ENCODE data around the gene MLF2. TPM values are rescaled to one million over a fixed set of nuclear protein-coding genes. Genes with fewer than 3 reads are reported as not detected.

MLF2 gene
- 174 TPM for polyA plus RNA-seq
- long read RNA-seq, donor 1, transcript MLF2-201 (9 exons, 1,969 nt) = major isoform, 48 of 343 reads
- long read RNA-seq, donor 1, partial matches to known transcripts = 289 of 343 reads
- long read RNA-seq, donor 1, other reads (novel, unspliced or antisense) = 6 of 343 reads
- long read RNA-seq, donor 2, transcript MLF2-201 (9 exons, 1,969 nt) = major isoform, 109 of 829 reads
- long read RNA-seq, donor 2, partial matches to known transcripts = 690 of 829 reads
- long read RNA-seq, donor 2, other reads (novel, unspliced or antisense) = 28 of 829 reads
- long read RNA-seq, donor 3 = 0 reads
- long read RNA-seq, donor 4, transcript MLF2-201 (9 exons, 1,969 nt) = major isoform, 8 of 46 reads
- long read RNA-seq, donor 4, partial matches to known transcripts = 37 of 46 reads
- long read RNA-seq, donor 4, other reads (novel, unspliced or antisense) = 0 of 46 reads
- long read RNA-seq, donor 5, transcript MLF2-201 (9 exons, 1,969 nt) = major isoform, 49 of 49 reads
- long read RNA-seq, donor 5, partial matches to known transcripts = 0 of 49 reads
- long read RNA-seq, donor 5, other reads (novel, unspliced or antisense) = 0 of 49 reads
- long read RNA-seq, donor 6, transcript MLF2-201 (9 exons, 1,969 nt) = major isoform, 71 of 757 reads
- long read RNA-seq, donor 6, partial matches to known transcripts = 652 of 757 reads
- long read RNA-seq, donor 6, other reads (novel, unspliced or antisense) = 34 of 757 reads
- long read RNA-seq, donor 7, transcript MLF2-201 (9 exons, 1,969 nt) = major isoform, 30 of 550 reads
- long read RNA-seq, donor 7, partial matches to known transcripts = 508 of 550 reads
- long read RNA-seq, donor 7, other reads (novel, unspliced or antisense) = 12 of 550 reads
- long read RNA-seq, donor 8, transcript MLF2-201 (9 exons, 1,969 nt) = major isoform, 91 of 132 reads
- long read RNA-seq, donor 8, partial matches to known transcripts = 33 of 132 reads
- long read RNA-seq, donor 8, other reads (novel, unspliced or antisense) = 5 of 132 reads
- long read RNA-seq, donor 9, transcript MLF2-201 (9 exons, 1,969 nt) = major isoform, 80 of 96 reads
- long read RNA-seq, donor 9, partial matches to known transcripts = 10 of 96 reads
- long read RNA-seq, donor 9, other reads (novel, unspliced or antisense) = 5 of 96 reads
- long read RNA-seq, donor 10, transcript MLF2-201 (9 exons, 1,969 nt) = major isoform, 102 of 569 reads
- long read RNA-seq, donor 10, partial matches to known transcripts = 205 of 569 reads
- long read RNA-seq, donor 10, other reads (novel, unspliced or antisense) = 261 of 569 reads
- long read RNA-seq, donor 11, transcript MLF2-201 (9 exons, 1,969 nt) = major isoform, 57 of 530 reads
- long read RNA-seq, donor 11, partial matches to known transcripts = 456 of 530 reads
- long read RNA-seq, donor 11, other reads (novel, unspliced or antisense) = 15 of 530 reads

- peak within 1 kb of the TSS; percentile 100 for H3K27ac ChIP-seq (ENCODE audit: low read length)
- peaks cover 36% of the 10 kb centered on the region for H3K36me3 ChIP-seq (ENCODE audit: control insufficient read depth, insufficient read depth, low read length)
- no peaks in the 10 kb centered on the region for H3K27me3 ChIP-seq (ENCODE audit: control insufficient read depth, insufficient read depth, low read length)
- no peaks in the 10 kb centered on the region for H3K9me3 ChIP-seq (ENCODE audit: control insufficient read depth, low read depth, low read length)
- peaks cover 17% of the 10 kb centered on the region for H3K4me1 ChIP-seq (ENCODE audit: control insufficient read depth, insufficient read depth, low read length)
- DNase-seq = peak; percentile 98 to 99
- no CpG with 5 or more reads among the region's 62 CpGs for WGBS (ENCODE audit: insufficient coverage, low lambda C conversion rate)
- peak within 1 kb of the TSS; percentile 98 for H3K4me3 ChIP-seq (ENCODE audit: low read length)
These were observed at the start of gene MLF2 for GRCh38 chr12:6752921-6753771. TSS of gene MLF2 (minus strand) at chr12:6753141. CDS start at chr12:6752334, 807 bp downstream.

DNA sequence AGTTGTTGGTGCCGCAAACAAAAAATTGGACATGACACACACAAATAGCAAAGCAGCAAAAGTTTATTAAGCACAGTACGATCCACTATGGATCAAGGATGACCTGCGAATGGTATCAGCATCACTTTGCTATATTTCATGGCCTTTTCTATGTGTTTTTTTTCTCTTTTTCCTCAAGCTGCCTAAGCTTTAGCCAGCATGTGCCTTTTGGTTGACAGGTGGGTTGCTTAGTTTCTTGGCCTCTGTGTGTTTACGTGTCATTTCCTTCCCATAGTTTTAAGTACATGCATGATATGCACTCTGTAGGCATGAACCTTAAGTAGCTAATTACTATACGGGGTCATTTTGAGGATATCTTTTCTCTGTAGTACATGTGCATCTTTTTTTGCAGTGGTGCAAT, 46.2 kb upstream of the MLF2 start:
- H3K4me1 ChIP-seq (ENCODE audit: control insufficient read depth, insufficient read depth, low read length) = no peaks in the 10 kb centered on the region
- H3K9me3 ChIP-seq (ENCODE audit: control insufficient read depth, low read depth, low read length) = no peaks in the 10 kb centered on the region
- no peak for DNase-seq
- H3K27me3 ChIP-seq (ENCODE audit: control insufficient read depth, insufficient read depth, low read length) = no peaks in the 10 kb centered on the region
- H3K36me3 ChIP-seq (ENCODE audit: control insufficient read depth, insufficient read depth, low read length) = no peaks in the 10 kb centered on the region
- H3K27ac ChIP-seq (ENCODE audit: low read length) = no peak overlapping the region
- no peak overlapping the region for H3K4me3 ChIP-seq (ENCODE audit: low read length)
- WGBS (ENCODE audit: insufficient coverage, low lambda C conversion rate) = 100% methylated on average over 1 of the region's 5 CpGs

DNA sequence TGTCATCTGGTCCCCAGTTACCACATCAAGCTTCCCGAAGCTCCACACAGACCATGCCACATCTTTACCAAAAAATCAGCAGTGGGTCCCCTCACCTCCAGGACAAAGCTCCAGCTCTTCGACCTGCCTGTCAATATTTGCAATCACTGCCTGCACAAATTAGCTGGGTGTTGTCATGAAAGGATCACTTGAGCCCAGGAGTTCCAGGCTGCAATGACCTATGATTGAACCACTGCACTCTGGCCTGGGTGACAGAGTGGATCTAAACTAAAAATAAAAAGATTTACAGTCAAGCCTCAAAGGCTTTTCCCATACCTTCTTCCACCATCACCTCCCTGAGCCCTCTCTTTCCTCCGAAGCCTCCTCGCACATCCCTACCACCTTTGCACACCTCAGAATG, 43.6 kb upstream of the MLF2 start:
- Histone ChIP-seq H3K27me3 (ENCODE audit: control insufficient read depth, insufficient read depth, low read length) (no peaks in the 10 kb centered on the region), H3K9me3 (ENCODE audit: control insufficient read depth, low read depth, low read length) (no peaks in the 10 kb centered on the region), H3K36me3 (ENCODE audit: control insufficient read depth, insufficient read depth, low read length) (no peaks in the 10 kb centered on the region), H3K4me1 (ENCODE audit: control insufficient read depth, insufficient read depth, low read length) (no peaks in the 10 kb centered on the region), H3K4me3 (ENCODE audit: low read length) (no peak overlapping the region), H3K27ac (ENCODE audit: low read length) (no peak overlapping the region)
- no peak for DNase-seq
- 80% methylated on average over 1 of the region's 4 CpGs for WGBS (ENCODE audit: insufficient coverage, low lambda C conversion rate)

GRCh38 chr12:6795088-6795487, 42.1 kb upstream of the MLF2 start:
- WGBS (ENCODE audit: insufficient coverage, low lambda C conversion rate) = no CpG with 5 or more reads among the region's 2 CpGs
- H3K4me1 ChIP-seq (ENCODE audit: control insufficient read depth, insufficient read depth, low read length) = no peaks in the 10 kb centered on the region
- no peaks in the 10 kb centered on the region for H3K9me3 ChIP-seq (ENCODE audit: control insufficient read depth, low read depth, low read length)
- no peak for DNase-seq
- H3K27ac ChIP-seq (ENCODE audit: low read length) = no peak overlapping the region
- H3K36me3 ChIP-seq (ENCODE audit: control insufficient read depth, insufficient read depth, low read length) = no peaks in the 10 kb centered on the region
- no peaks in the 10 kb centered on the region for H3K27me3 ChIP-seq (ENCODE audit: control insufficient read depth, insufficient read depth, low read length)
- H3K4me3 ChIP-seq (ENCODE audit: low read length) = no peak overlapping the region

- H3K4me3 ChIP-seq (ENCODE audit: low read length) = no peak overlapping the region
- 40% methylated on average over 1 of the region's 12 CpGs for WGBS (ENCODE audit: insufficient coverage, low lambda C conversion rate)
- no peak for DNase-seq
- H3K4me1 ChIP-seq (ENCODE audit: control insufficient read depth, insufficient read depth, low read length) = no peaks in the 10 kb centered on the region
- H3K9me3 ChIP-seq (ENCODE audit: control insufficient read depth, low read depth, low read length) = no peaks in the 10 kb centered on the region
- H3K27ac ChIP-seq (ENCODE audit: low read length) = peak overlapping the region; percentile 49
- H3K36me3 ChIP-seq (ENCODE audit: control insufficient read depth, insufficient read depth, low read length) = no peaks in the 10 kb centered on the region
- H3K27me3 ChIP-seq (ENCODE audit: control insufficient read depth, insufficient read depth, low read length) = no peaks in the 10 kb centered on the region
These were observed 39.7 kb upstream of the MLF2 start for GRCh38 chr12:6792522-6793201.

- Histone ChIP-seq H3K27me3 (ENCODE audit: control insufficient read depth, insufficient read depth, low read length) (no peaks in the 10 kb centered on the region), H3K36me3 (ENCODE audit: control insufficient read depth, insufficient read depth, low read length) (no peaks in the 10 kb centered on the region), H3K4me1 (ENCODE audit: control insufficient read depth, insufficient read depth, low read length) (no peaks in the 10 kb centered on the region), H3K27ac (ENCODE audit: low read length) (peak overlapping the region; percentile 49), H3K4me3 (ENCODE audit: low read length) (peak overlapping the region; percentile 4), H3K9me3 (ENCODE audit: control insufficient read depth, low read depth, low read length) (no peaks in the 10 kb centered on the region)
- WGBS (ENCODE audit: insufficient coverage, low lambda C conversion rate) = 93% methylated on average over 3 of the region's 13 CpGs
- no peak for DNase-seq
These were observed 39.1 kb upstream of the MLF2 start for GRCh38 chr12:6791931-6792520.

- H3K27me3 ChIP-seq (ENCODE audit: control insufficient read depth, insufficient read depth, low read length) = no peaks in the 10 kb centered on the region
- DNase-seq = no peak
- H3K4me3 ChIP-seq (ENCODE audit: low read length) = no peak overlapping the region
- no peaks in the 10 kb centered on the region for H3K4me1 ChIP-seq (ENCODE audit: control insufficient read depth, insufficient read depth, low read length)
- no peak overlapping the region for H3K27ac ChIP-seq (ENCODE audit: low read length)
- H3K36me3 ChIP-seq (ENCODE audit: control insufficient read depth, insufficient read depth, low read length) = no peaks in the 10 kb centered on the region
- H3K9me3 ChIP-seq (ENCODE audit: control insufficient read depth, low read depth, low read length) = no peaks in the 10 kb centered on the region
- no CpG with 5 or more reads among the region's 12 CpGs for WGBS (ENCODE audit: insufficient coverage, low lambda C conversion rate)
These were observed 37.7 kb upstream of the MLF2 start for GRCh38 chr12:6790496-6791150.

- no peak for DNase-seq
- Histone ChIP-seq H3K9me3 (ENCODE audit: control insufficient read depth, low read depth, low read length) (no peaks in the 10 kb centered on the region), H3K36me3 (ENCODE audit: control insufficient read depth, insufficient read depth, low read length) (no peaks in the 10 kb centered on the region), H3K27me3 (ENCODE audit: control insufficient read depth, insufficient read depth, low read length) (no peaks in the 10 kb centered on the region), H3K4me3 (ENCODE audit: low read length) (peak within 1 kb of the TSS; percentile 27), H3K4me1 (ENCODE audit: control insufficient read depth, insufficient read depth, low read length) (no peaks in the 10 kb centered on the region), H3K27ac (ENCODE audit: low read length) (no peak within 1 kb of the TSS)
- WGBS (ENCODE audit: insufficient coverage, low lambda C conversion rate) = no CpG with 5 or more reads among the region's 18 CpGs
These were observed 36.3 kb upstream of the MLF2 start, which contains the start of gene CD4 for GRCh38 chr12:6788972-6789924. TSS of gene CD4 (plus strand) at chr12:6789528. CDS start at chr12:6800139, 10,611 bp downstream.
